K562 (cell line): Measurements from ENCODE around the gene GALNT5. TPM values are rescaled to one million over a fixed set of nuclear protein-coding genes. Genes with fewer than 3 reads are reported as not detected.

ENCODE experiments used
- ARHGAP35 ChIP-seq: fragments of 450-650 bp; IDR thresholded peaks from 2 replicates; pipeline ENCODE4 v1.6.1; 2018; ENCODE audit not compliant: partially characterized antibody
- ARNT ChIP-seq, 2 experiments: fragments of 450-650 bp; IDR thresholded peaks; 2 replicates each; pipeline ENCODE4 v1.6.1; 2016; ENCODE audit warnings: mild to moderate bottlenecking in 1 of 2
- BRD9 ChIP-seq: fragments of 450-650 bp; IDR thresholded peaks from 2 replicates; pipeline ENCODE4 v1.6.1; 2018; ENCODE audit warnings: low read depth; ENCODE audit not compliant: partially characterized antibody
- CXXC5 ChIP-seq: fragments of 250-450 bp; sonication (Bioruptor Pico); IDR thresholded peaks from 2 replicates; pipeline ENCODE4 v1.8.0; 2022; ENCODE audit warnings: inconsistent platforms, mild to moderate bottlenecking, moderate library complexity
- FOXA3 ChIP-seq, 2 experiments: fragments of 450-650 bp in 1 of 2; sonication (generic) in 1 of 2; formaldehyde crosslinking; IDR thresholded peaks in 1 of 2; conservative IDR thresholded peaks in 1 of 2; 2 replicates each; pipeline versions ENCODE4 v1.4.0 to v1.8.0; 2020 to 2022; ENCODE audit warnings: mild to moderate bottlenecking in 2 of 2, missing genetic modification reagents in 1 of 2
- FOXO4 ChIP-seq: fragments of 450-650 bp; formaldehyde crosslinking; IDR thresholded peaks from 2 replicates; pipeline ENCODE4 v1.4.0; 2020; ENCODE audit warnings: mild to moderate bottlenecking, moderate library complexity
- ILF3 ChIP-seq: fragments of 450-650 bp; IDR thresholded peaks from 2 replicates; pipeline ENCODE4 v1.6.1; 2018; ENCODE audit warnings: antibody characterized with exemption, mild to moderate bottlenecking, moderate library complexity, borderline replicate concordance
- IRF1 ChIP-seq: sonication (generic); formaldehyde crosslinking; IDR thresholded peaks from 2 replicates; pipeline ENCODE4 v1.8.0; 2022; ENCODE audit warnings: missing genetic modification reagents, mild to moderate bottlenecking, borderline replicate concordance
- JUN ChIP-seq, 2 experiments: sonication (generic) in 1 of 2; formaldehyde crosslinking in 1 of 2; IDR thresholded peaks; 2 replicates each; pipeline versions ENCODE4 v1.6.1 to v1.8.0; 2012 to 2022; ENCODE audit warnings: borderline replicate concordance in 2 of 2, mild to moderate bottlenecking in 2 of 2, improper control_type of control experiment in 1 of 2, low read depth in 1 of 2, low read length in 1 of 2, missing genetic modification reagents in 1 of 2
- MAFK ChIP-seq: IDR thresholded peaks from 2 replicates; pipeline ENCODE4 v1.6.1; 2011; ENCODE audit warnings: low read length, improper control_type of control experiment
- MXI1 ChIP-seq: IDR thresholded peaks from 2 replicates; pipeline ENCODE4 v1.6.1; 2011; ENCODE audit warnings: low read depth, mild to moderate bottlenecking, improper control_type of control experiment, low read length
- NR1H2 ChIP-seq: sonication (generic); formaldehyde crosslinking; IDR thresholded peaks from 2 replicates; pipeline ENCODE4 v1.4.0; 2020; ENCODE audit warnings: mild to moderate bottlenecking, missing genetic modification reagents
- OTX1 ChIP-seq: fragments of 450-650 bp; formaldehyde crosslinking; IDR thresholded peaks from 2 replicates; pipeline ENCODE4 v1.4.0; 2022; ENCODE audit warnings: mild to moderate bottlenecking
- POLR2H ChIP-seq: IDR thresholded peaks from 2 replicates; pipeline ENCODE4 v1.6.1; 2016; ENCODE audit warnings: missing genetic modification characterization, low read depth, mild to moderate bottlenecking, control low read depth, missing compliant biosample characterization, moderate library complexity
- PTRF ChIP-seq: fragments of 450-650 bp; IDR thresholded peaks from 2 replicates; pipeline ENCODE4 v1.6.1; 2016; ENCODE audit warnings: mild to moderate bottlenecking, missing genetic modification characterization, missing compliant biosample characterization
- SMAD4 ChIP-seq: fragments of 250-450 bp; sonication (Bioruptor Pico); conservative IDR thresholded peaks from 2 replicates; pipeline ENCODE4 v1.8.0; 2021; ENCODE audit warnings: inconsistent platforms, mild to moderate bottlenecking, moderate library complexity
- SP1 ChIP-seq: sonication (generic); formaldehyde crosslinking; IDR thresholded peaks from 2 replicates; pipeline ENCODE4 v1.8.1; 2022; ENCODE audit warnings: mild to moderate bottlenecking, missing genetic modification reagents
- TBL1XR1 ChIP-seq, 2 experiments: IDR thresholded peaks; 2 replicates each; pipeline ENCODE4 v1.6.1; 2012; ENCODE audit warnings: improper control_type of control experiment in 2 of 2, low read length in 2 of 2, mild to moderate bottlenecking in 1 of 2
- TEAD2 ChIP-seq: fragments of 450-650 bp; IDR thresholded peaks from 2 replicates; pipeline ENCODE4 v1.6.1; 2016; ENCODE audit warnings: missing genetic modification characterization, control low read depth, missing compliant biosample characterization
- ZBTB26 ChIP-seq: fragments of 450-650 bp; formaldehyde crosslinking; IDR thresholded peaks from 2 replicates; pipeline ENCODE4 v1.4.0; 2022; ENCODE audit warnings: missing genetic modification characterization
- ZBTB34 ChIP-seq: fragments of 250-450 bp; sonication (Bioruptor Pico); IDR thresholded peaks from 2 replicates; pipeline ENCODE4 v1.8.0; 2021; ENCODE audit warnings: mild to moderate bottlenecking, moderate library complexity
- ZKSCAN8 ChIP-seq: fragments of 200-800 bp; sonication (Bioruptor generic); IDR thresholded peaks from 2 replicates; pipeline ENCODE4 v1.6.1; 2016; ENCODE audit warnings: missing genetic modification characterization, missing compliant biosample characterization
- ZNF146 ChIP-seq: IDR thresholded peaks from one replicate; pipeline ENCODE4 v1.6.1; 2018; ENCODE audit warnings: missing compliant biosample characterization; ENCODE audit not compliant: unreplicated experiment
- polyA plus RNA-seq, 8 experiments: library from polyadenylated mRNA; depleted of rRNA in 4 of 8; stranded (reverse) in 5 of 8; unstranded in 3 of 8; fragments of >200 nt; fragmentation: Nextera tagmentation in 2 of 8; fragmentation: Illumina TruSeq in 1 of 8; extraction: Ambion mirVana in 2 of 8; extraction: Trizol in 1 of 8; gene quantifications; 2 replicates each; pipeline versions ENCODE4 v1.2.1 to v1.2.3, GENCODE V29; 2011 to 2014; ENCODE audit warnings: inconsistent platforms in 1 of 8, missing spikeins in 1 of 8
- total RNA-seq, 7 experiments: library from RNA; depleted of rRNA in 6 of 7; stranded (reverse); fragments of >200 nt in 6 of 7; fragmentation: Illumina TruSeq in 2 of 7; extraction: Trizol in 2 of 7; gene quantifications; 2 replicates each; pipeline versions ENCODE4 v1.2.1 to v1.2.3, GENCODE V29; 2011 to 2021; ENCODE audit warnings: low replicate concordance in 1 of 7

The GALNT5 gene
- total and polyA plus RNA-seq, 9 of the 15 experiments (the other 6 are each of a cell fraction or from before 2014, with no cell fraction given), result 21.6 to 73.0 (median 54.7) TPM

GRCh38 chr2:157258520-157259326 lies 1.2 kb downstream of the GALNT5 start (continued):
- peak; percentile 68 for TF ChIP-seq BRD9
- peak in 1 of 2 experiments; percentile 72; a peak in 1 of 4 replicates for TF ChIP-seq TBL1XR1 (IDR thresholded peaks at IDR 0.05; ENCODE audit: low read length in 2 of 2)
- peak; percentile 78 for TF ChIP-seq MAFK
- TF ChIP-seq ZBTB26 (CRISPR knock-in tag), result no peak
- TF ChIP-seq POLR2H (tag), result peak; percentile 64
- peak; percentile 36 for TF ChIP-seq CXXC5 (CRISPR knock-in tag)
- peak; percentile 56; the same call in 1 of the 2 replicates for TF ChIP-seq ZBTB34 (CRISPR knock-in tag)
- TF ChIP-seq ARHGAP35, result no peak
- no peak for TF ChIP-seq TEAD2 (tag)
- TF ChIP-seq ILF3, result no peak
- no peak for TF ChIP-seq PTRF (tag)
- no peak; the same call in 1 of the 2 replicates for TF ChIP-seq ZKSCAN8
- TF ChIP-seq NR1H2 (CRISPR knock-in tag), result no peak
- TF ChIP-seq SMAD4 (CRISPR knock-in tag), result peak; percentile 84
- TF ChIP-seq FOXO4 (CRISPR knock-in tag), result no peak
- peak; percentile 57 to 65; a peak in 2 of 4 replicates for TF ChIP-seq FOXA3 (CRISPR knock-in tag; conservative IDR thresholded peaks at IDR 0.05 in 1 of 2, IDR thresholded peaks at IDR 0.05 in 1 of 2)
- TF ChIP-seq ARNT (IDR thresholded peaks at IDR 0.05), result peak in 1 of 2 experiments; percentile 23; a peak in 2 of 4 replicates
- TF ChIP-seq ZNF146 (CRISPR knock-in tag), result no peak
- TF ChIP-seq OTX1 (CRISPR knock-in tag), result no peak
- TF ChIP-seq JUN (IDR thresholded peaks at IDR 0.05; ENCODE audit: borderline replicate concordance, low read depth, low read length), result peak; percentile 49; the same call in 1 of the 2 replicates
- no peak for TF ChIP-seq JUN (CRISPR knock-in tag; IDR thresholded peaks at IDR 0.05; ENCODE audit: borderline replicate concordance)
- no peak for TF ChIP-seq IRF1 (CRISPR knock-in tag)
- no peak for TF ChIP-seq SP1 (CRISPR knock-in tag)
- TF ChIP-seq MXI1, result peak; percentile 70
